GM12874 (cell line): ENCODE measurements around the gene ABCC6.

Experiments used
- CTCF ChIP-seq: IDR thresholded peaks from 2 replicates; pipeline ENCODE4 v1.5.1; 2011; ENCODE audit warnings: low read depth, mild to moderate bottlenecking, control low read depth, low read length, moderate library complexity; ENCODE audit not compliant: insufficient read depth

The ABCC6 gene

DNA sequence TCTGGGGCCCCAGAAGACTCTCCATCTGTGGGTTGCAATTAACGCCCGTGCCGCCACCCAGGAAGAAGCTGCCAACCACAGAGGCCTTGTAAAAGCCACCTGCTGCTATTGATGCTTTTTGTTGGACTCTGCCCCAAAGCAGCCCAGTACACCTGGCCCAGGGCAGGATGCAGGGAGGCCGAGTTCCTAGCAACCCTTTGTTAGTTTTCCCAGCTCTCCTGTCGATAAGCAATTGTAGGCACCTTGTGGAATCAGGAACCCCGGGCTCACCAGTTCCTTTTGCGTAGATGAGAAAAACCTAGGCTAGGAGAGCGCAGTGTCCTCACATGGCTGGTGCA, 103.3 kb downstream of the ABCC6 start:
- no peak for TF ChIP-seq CTCF

- TF ChIP-seq CTCF = no peak
Observed at GRCh38 chr16:16118337-16118736, 105.0 kb downstream of the ABCC6 start.

DNA sequence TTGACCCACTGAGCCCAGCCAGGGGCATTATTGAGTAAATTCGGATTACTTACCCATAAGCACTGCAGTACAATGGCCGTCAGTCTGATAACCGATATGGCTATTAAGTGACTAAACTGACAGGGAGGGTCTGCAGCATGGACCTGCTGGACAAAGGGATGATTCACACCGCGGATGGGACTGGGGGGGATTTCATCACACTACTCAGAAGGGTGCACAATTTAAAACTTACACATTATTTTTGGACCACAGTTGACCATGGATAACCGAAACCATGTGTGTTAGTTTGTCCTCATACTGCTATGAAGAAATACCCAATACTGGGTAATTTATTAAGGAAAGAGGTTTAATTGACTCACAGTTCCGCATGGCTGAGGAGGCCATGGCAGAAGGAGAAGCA, 106.5 kb downstream of the ABCC6 start:
- no peak for TF ChIP-seq CTCF

GRCh38 chr16:16113076-16113475, 110.2 kb downstream of the ABCC6 start:
- no peak for TF ChIP-seq CTCF

DNA sequence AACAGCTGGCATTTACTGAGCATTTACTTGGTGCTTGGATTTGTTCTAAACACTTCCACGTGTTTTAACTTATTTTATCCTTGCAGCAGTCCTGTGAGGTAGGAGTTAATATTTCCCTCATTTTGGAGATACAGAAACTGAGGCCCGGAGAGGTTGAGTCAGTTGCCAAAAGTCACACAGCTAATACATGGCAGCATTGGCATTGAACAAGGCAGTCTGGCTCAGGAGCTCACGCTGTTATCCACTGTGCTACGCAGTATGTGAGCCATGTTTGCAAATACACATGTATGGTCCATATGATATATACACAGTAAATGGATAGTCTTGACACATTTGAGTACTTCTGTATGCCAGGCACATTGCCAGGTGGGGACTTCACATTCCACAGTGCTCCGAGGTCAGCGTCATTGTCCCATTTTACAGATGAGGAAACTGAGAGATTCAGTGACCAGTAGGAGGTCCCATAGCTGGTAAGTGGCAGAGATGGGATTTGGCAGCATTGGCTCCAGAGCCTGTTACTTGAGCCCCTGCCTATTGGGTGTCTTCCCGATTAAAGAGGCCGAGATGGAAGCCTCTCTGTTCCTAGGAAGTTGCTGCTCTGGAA, 110.7 kb downstream of the ABCC6 start:
- no peak for TF ChIP-seq CTCF

- TF ChIP-seq CTCF = no peak
Observed at GRCh38 chr16:16111639-16112038, 111.7 kb downstream of the ABCC6 start.

GRCh38 chr16:16110111-16110490, 113.2 kb downstream of the ABCC6 start:
- no peak for TF ChIP-seq CTCF
